Brain microvascular endothelial cell (primary cell): ENCODE measurements around the gene SHC3.

Experiments used
- DNase-seq: peaks from one replicate; pipeline ENCODE4 v3.0.0-alpha.2; 2020
- H3K27ac ChIP-seq: fragments of 250-450 bp; sonication (Bioruptor Pico); 2 replicates; pipeline ENCODE4 v1.5.1; 2020; ENCODE audit warnings: mild to moderate bottlenecking, moderate library complexity
- H3K27me3 ChIP-seq: fragments of 250-450 bp; sonication (Bioruptor Pico); replicated peaks from 2 replicates; pipeline ENCODE4 v1.5.1; 2020; ENCODE audit warnings: mild to moderate bottlenecking
- H3K36me3 ChIP-seq: fragments of 250-450 bp; sonication (Bioruptor Pico); replicated peaks from 2 replicates; pipeline ENCODE4 v1.5.1; 2020; ENCODE audit warnings: mild to moderate bottlenecking
- H3K4me3 ChIP-seq: 2 replicates; pipeline ENCODE4 v1.5.1; 2011; ENCODE audit warnings: low read depth, mild to moderate bottlenecking, control low read depth, low read length, moderate library complexity
- in situ Hi-C: cut with HindIII; loops from 2 replicates; pipeline ENCODE4 v1.10.0; 2017; ENCODE audit warnings: low sequenced_read_pairs, low pct_ligation_motif_present
- TF ChIP-seq, protein P1 (sequence below): IDR thresholded peaks from 2 replicates; pipeline ENCODE4 v1.5.1; 2011; ENCODE audit warnings: low read depth, mild to moderate bottlenecking, moderate library complexity, low read length, control low read depth, inconsistent platforms; ENCODE audit errors: missing control alignments

The SHC3 gene

GRCh38 chr9:89047667-89048066 is 131.0 kb downstream of the SHC3 start:
- no peak overlapping the region for H3K27ac ChIP-seq
- TF ChIP-seq, protein P1, sequence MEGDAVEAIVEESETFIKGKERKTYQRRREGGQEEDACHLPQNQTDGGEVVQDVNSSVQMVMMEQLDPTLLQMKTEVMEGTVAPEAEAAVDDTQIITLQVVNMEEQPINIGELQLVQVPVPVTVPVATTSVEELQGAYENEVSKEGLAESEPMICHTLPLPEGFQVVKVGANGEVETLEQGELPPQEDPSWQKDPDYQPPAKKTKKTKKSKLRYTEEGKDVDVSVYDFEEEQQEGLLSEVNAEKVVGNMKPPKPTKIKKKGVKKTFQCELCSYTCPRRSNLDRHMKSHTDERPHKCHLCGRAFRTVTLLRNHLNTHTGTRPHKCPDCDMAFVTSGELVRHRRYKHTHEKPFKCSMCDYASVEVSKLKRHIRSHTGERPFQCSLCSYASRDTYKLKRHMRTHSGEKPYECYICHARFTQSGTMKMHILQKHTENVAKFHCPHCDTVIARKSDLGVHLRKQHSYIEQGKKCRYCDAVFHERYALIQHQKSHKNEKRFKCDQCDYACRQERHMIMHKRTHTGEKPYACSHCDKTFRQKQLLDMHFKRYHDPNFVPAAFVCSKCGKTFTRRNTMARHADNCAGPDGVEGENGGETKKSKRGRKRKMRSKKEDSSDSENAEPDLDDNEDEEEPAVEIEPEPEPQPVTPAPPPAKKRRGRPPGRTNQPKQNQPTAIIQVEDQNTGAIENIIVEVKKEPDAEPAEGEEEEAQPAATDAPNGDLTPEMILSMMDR: no peak
- peaks cover 22% of the 10 kb centered on the region for H3K36me3 ChIP-seq
- H3K4me3 ChIP-seq: no peak overlapping the region
- no peak for DNase-seq
- H3K27me3 ChIP-seq: no peaks in the 10 kb centered on the region
- in situ Hi-C loops: no loop called here

GRCh38 chr9:89046832-89047231 is 131.8 kb downstream of the SHC3 start:
- no peak for DNase-seq

GRCh38 chr9:89044881-89045280 is 133.7 kb downstream of the SHC3 start:
- Histone ChIP-seq H3K27ac (no peak overlapping the region), H3K36me3 (peaks cover 22% of the 10 kb centered on the region), H3K4me3 (no peak overlapping the region), H3K27me3 (no peaks in the 10 kb centered on the region)
- TF ChIP-seq, protein P1: no peak
- in situ Hi-C loops: no loop called here
- DNase-seq: no peak

More at GRCh38 chr9:89046832-89047231, 131.8 kb downstream of the SHC3 start:
- no peak overlapping the region for H3K4me3 ChIP-seq
- H3K27ac ChIP-seq: no peak overlapping the region
- H3K27me3 ChIP-seq: no peaks in the 10 kb centered on the region
- in situ Hi-C loops: no loop called here
- H3K36me3 ChIP-seq: peaks cover 22% of the 10 kb centered on the region
- TF ChIP-seq, protein P1: no peak

GRCh38 chr9:89044104-89044503 is 134.5 kb downstream of the SHC3 start:
- in situ Hi-C loops: no loop called here
- H3K36me3 ChIP-seq: peaks cover 22% of the 10 kb centered on the region
- no peak overlapping the region for H3K27ac ChIP-seq
- H3K4me3 ChIP-seq: no peak overlapping the region
- DNase-seq: no peak
- no peaks in the 10 kb centered on the region for H3K27me3 ChIP-seq
- TF ChIP-seq, protein P1: no peak

- DNase-seq: no peak
- no peak overlapping the region for H3K27ac ChIP-seq
- H3K4me3 ChIP-seq: no peak overlapping the region
- no peaks in the 10 kb centered on the region for H3K27me3 ChIP-seq
- TF ChIP-seq, protein P1: no peak
- H3K36me3 ChIP-seq: peaks cover 19% of the 10 kb centered on the region
- in situ Hi-C loops: no loop called here
Observed at GRCh38 chr9:89042984-89043383, 135.6 kb downstream of the SHC3 start.

GRCh38 chr9:89039664-89040063 is 139.0 kb downstream of the SHC3 start:
- in situ Hi-C loops: no loop called here
- no peaks in the 10 kb centered on the region for H3K27me3 ChIP-seq
- TF ChIP-seq, protein P1: no peak
- H3K27ac ChIP-seq: no peak overlapping the region
- DNase-seq: no peak
- peaks cover 9% of the 10 kb centered on the region for H3K36me3 ChIP-seq
- H3K4me3 ChIP-seq: no peak overlapping the region
